ENCODE results near the gene GGT1. TPM values are rescaled to one million over a fixed set of nuclear protein-coding genes. Genes with fewer than 3 reads are reported as not detected.

GGT1 gene
- total and polyA plus RNA-seq, 2 of the 8 experiments (the other 6 are each of a cell fraction or from before 2014, with no cell fraction given) = 14.4 to 29.2 TPM

DNA sequence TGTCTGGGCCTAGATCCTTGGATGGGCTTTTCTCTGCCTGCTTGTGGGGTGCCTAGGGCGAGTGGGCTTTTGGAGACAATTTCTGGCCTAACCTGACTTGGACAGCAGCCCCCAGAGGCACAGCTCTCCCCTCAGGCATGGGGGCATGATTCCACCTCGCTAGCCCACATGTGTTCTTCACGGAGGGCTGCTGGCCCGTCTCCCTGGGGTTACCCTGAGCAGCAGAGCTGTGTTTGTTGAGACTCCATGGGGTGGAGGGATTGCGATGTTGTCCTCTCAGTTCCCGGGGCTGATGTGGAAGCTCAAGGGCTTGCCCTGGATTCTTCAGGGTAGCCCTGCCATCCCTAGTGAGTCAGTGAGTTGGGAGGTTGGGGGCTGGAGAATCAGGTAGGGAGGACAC, 7.8 kb upstream of the GGT1 start (continued):
- TF ChIP-seq NANOG (IDR thresholded peaks at IDR 0.05; ENCODE audit: insufficient read depth, low read depth, low read length, poor library complexity, severe bottlenecking) (no peak), HDAC6 (IDR thresholded peaks at IDR 0.05; ENCODE audit: low read depth, low read length) (no peak), BRCA1 (IDR thresholded peaks at IDR 0.05; ENCODE audit: low read depth, low read length) (no peak), USF2 (IDR thresholded peaks at IDR 0.05; ENCODE audit: low read length) (no peak), SIRT6 (IDR thresholded peaks at IDR 0.05; ENCODE audit: low read length) (no peak), CHD1 (IDR thresholded peaks at IDR 0.05; ENCODE audit: low read depth, low read length) (no peak), FOSL1 (IDR thresholded peaks at IDR 0.05; ENCODE audit: insufficient read depth, low read depth, low read length) (no peak)

Data from H1 (cell line).